Measurements from ENCODE around the gene CLDN14.

CLDN14 gene

DNA sequence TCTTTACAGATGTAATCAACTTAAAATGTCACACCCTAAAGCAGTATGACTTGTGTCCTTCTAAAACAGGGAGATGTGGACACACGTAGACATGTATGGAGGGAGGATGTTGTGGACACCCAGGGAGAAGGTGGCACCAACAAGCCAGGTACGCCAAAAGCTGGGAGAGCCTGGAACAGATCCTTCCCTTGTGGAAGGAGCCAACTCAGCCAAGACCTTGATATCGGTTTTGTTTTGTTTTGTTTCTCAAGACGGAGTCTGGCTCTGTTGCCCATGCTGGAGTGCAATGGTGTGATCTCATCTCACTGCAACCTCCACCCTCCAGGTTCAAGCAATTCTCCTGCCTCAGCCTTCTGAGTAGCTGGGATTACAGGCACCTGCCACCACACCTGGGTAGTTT, 49.1 kb downstream of the CLDN14 start:
- DNase-seq: no peak

DNA sequence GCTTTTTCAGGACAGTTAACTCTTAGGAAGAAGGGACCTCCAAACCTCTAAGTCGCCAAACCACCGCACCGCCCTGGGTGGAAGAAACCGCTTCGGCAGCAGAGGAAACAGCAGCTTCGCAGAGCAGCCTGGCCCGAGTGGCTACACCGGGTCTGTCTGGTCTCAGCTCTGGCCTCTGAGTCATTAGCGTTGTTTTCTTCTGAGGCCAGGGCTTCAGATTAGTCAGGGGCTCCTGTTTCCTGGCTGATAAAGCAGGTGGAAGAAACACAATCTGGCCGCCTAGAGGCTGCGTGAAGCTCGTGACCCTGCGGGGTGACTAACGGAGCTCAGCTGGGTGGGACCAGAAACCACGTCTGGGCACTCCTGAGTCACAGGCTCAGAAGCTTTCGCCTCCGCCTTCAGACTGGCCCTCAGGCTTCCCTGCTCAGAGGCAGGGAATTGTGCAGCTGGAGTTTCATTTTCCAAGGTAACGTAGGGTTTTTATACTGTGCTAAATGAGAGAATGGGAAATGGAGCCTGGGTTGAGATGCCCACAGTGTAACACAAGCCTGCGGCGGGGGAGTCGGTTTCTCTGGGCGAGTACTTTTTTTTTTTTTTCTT, 49.9 kb downstream of the CLDN14 start:
- DNase-seq: peak; percentile 82 to 87

DNA sequence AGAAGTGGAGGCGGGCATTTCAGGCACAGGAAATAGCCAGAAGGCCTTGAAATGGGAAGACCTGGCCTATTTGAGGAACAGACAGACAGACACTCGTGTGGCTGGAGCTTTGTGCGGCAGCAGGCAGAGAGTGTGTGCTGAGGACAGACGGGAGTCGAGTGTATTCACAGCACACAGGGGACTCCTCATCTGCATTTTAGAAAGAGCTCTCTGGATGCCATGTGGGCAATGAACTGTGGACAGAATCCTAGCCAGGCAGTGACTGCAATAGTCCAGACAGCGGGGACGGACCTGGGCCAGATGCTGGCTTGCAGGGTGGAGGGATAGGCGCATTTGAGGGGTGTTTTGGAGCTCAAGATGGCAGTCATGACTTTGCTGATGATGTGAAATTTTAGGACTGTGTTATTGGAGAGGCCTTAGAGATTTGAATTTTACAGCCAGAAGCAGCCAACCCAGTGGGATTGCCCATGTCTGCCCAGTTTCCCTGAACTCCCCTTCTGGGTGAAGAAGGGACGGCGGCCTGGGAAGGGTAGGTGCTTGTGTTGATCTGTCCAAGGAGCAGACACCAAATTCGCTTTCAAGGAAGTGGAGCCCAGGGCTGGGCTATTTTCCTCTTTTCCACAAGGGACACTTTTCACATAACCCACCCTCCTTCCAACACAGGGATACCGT, 51.0 kb downstream of the CLDN14 start:
- DNase-seq: no peak

DNA sequence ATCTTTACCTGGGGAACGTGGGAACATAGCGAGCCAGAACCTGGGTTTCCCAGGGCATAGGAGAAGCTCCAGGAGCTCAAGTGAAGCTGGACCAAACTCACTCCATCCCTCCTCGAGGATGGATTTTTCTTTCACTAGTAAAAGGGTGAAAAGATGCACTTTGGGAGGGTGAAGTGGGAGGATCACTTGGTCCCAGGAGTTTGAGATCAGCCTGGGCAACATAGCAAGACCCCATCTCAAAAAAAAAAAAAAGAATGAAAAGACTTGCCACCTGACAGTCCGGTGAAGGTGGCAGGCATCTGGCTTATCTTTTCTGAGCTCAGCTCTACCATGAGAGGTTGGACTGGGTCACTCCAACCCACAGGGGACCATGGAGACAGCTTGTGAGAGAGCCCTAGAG, 52.4 kb downstream of the CLDN14 start:
- no peak for DNase-seq

DNA sequence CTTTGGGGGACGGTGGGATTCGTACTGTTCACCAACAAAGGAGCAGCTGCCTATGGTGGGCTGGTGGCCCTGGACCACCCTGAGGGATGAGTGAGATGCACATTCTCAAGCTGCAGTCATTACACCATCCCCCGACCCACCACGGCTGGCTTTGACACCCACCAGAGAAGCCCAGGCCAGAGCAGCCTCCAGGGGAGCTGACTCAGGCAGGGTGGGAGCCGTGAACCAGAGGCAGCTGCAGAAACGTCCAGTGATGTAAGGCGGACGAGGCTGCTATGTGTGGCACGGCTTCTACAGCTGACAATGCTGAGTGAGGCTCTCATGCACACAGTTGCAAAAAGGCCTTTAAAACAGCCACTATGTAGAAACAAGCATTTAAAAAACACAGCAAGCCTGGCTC, 54.6 kb downstream of the CLDN14 start:
- no peak for DNase-seq

DNA sequence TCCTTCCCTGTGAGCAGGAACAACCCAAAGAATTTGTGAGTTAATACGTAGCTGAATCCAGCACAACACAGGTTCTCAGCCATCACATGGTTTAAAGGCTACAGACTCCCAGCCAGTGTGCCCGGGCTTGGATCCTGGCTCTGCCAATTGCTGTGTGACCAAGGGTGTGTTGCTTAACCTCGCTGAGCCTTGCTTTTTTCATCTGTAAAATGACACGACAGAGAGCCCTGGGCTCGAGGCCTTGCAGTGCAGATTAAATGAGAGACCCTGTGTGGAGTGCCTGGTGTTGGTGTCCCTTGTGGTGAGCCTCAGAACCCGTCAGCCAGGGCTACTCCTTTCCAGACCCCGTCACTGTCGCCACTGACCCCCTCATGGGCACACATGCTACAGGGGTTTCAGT, 55.3 kb downstream of the CLDN14 start:
- no peak for DNase-seq

DNA sequence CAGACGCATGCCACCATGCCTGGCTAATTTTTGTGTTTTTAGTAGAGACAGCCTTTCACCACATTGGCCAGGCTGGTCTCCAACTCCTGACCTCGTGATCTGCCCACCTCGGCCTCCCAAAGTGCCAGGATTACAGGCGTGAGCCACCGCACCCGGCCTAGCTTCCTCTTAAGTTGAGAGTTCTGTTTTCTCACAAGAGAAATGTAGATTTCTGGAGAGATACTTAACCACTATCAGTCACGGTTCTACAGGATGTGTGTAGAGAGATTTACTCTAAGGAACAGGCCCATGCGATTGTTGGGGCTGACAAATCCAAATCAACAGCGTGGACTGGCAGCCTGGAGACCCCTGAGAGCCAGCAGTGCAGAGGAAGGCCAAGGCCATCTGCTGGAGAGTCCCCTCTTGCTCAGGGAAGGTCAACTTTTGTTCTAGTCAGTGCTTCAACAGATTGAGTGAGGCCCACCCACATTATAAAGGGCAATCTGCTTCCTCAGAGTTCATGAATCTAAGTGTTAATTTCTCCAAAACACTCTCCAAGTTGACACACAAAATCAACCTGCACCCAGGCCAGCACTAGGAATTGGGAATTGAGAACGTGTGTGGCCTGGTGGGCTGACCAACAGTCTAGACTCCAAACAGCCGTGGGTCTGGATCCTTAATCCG, 56.0 kb downstream of the CLDN14 start:
- DNase-seq: no peak

DNA sequence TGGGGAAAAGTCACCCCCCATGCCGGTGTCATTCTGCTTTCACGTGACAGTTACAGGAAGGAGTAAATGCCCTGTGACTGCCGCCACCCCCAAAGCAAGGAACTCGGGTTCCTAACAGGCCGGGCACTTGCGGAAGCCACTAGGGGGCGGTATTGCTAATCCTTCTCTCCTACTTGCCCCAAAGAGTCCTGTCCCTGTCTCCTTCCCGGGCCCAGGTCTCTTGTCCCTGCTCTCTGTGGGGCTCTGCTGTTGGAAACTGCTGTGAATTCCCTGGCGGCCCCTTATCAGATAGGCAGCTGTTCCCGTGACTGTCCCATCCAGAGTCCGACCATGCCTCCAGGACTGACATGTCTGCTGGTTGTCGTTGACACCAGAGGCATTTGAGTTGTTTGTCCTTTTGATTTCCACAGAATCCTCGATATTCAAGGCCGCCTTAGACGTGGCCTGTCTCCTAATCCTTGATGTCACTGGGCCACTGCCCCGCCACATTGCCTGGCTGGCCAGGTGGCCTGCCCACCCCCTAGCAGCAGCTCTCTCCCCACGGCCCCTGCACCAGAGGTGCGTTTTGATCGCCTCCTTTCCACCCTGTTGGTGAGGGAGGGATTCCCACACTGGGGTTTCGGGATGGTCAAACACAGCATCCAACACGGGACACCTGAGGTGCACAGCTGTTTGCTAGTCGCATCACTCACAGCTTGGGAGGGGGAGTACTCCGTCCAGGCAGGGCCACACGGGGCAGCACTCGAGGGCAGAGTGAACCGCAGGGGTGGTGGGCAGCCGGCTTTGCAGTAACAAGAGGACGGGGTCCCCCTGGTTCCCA, 57.4 kb downstream of the CLDN14 start:
- peak; percentile 65 to 68 for DNase-seq

DNA sequence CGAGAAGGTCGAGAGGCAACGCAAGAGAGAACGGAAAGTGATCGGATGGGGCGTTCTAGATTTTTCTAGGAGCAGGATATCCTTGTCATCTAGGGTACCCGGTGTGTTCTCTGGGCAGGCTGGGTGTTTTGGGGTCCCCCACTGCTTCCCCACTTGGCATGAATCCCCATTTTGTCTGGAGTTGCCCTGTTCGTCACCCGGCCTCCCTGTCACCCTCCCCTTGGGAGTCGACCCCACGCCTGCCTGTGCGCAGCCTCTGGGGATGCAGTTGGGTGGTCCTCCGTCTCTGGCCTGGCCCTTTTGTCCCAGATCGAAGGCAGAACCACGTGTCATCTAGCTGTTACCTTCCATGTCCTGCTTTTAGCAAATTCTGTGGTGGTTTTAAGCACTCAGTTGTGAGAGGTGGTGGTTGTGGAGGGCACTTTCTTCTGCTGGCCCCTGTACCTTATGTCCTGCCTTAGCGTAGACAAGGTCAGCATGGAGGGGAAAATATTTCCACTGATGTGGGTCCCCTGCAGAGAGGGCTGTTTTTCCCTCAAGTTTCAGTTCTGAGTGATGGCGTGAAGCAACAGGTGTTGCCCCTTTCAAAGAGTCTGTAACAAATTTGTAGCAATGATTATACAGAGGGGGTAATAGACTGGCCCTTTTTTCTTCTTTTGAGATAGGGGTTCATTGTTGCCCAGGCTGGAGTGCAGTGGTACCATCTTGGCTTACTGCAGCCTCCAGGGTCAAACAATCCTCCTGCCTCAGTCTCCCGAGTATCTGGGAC, 59.2 kb downstream of the CLDN14 start:
- DNase-seq: no peak

DNA sequence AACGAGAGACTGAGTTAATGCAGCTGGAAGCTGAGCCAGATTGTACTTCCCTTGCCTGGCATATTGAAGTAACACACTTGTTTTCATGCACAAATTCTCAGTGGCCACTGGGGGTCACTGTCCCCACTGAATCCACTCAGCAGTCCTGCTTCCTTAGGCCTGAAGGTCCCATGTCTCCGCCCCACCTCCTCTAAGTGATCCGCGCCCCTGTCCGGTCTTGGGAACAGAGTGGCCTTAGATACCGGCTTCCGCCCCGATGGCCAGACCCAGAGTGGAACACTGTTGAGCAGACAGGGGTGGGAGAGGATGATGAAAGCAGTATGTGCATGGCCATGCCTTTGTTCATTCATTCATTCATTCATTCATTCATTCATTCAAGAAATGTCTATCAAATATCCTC, 59.9 kb downstream of the CLDN14 start:
- DNase-seq: peak; percentile 62 to 70

DNA sequence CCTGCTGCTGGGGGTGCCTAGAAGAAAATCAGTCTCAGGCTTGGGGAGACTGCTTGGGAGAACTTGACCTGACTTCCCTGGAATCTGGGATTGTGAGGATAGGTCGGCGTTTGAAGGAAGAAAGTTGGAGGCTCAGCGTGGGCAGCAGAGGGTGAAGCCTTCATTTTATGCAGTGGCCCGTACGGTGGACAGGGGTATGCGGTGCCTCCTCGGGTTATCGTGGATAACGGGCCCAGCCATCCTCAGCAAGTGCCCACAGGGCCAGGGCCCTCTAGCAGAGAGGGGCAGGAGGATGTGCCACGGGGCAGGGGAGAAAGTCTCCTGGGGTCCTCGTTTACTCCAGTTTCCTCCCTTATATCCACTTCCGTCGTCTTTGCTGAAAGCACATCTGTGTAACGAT, 60.7 kb downstream of the CLDN14 start:
- DNase-seq: no peak

DNA sequence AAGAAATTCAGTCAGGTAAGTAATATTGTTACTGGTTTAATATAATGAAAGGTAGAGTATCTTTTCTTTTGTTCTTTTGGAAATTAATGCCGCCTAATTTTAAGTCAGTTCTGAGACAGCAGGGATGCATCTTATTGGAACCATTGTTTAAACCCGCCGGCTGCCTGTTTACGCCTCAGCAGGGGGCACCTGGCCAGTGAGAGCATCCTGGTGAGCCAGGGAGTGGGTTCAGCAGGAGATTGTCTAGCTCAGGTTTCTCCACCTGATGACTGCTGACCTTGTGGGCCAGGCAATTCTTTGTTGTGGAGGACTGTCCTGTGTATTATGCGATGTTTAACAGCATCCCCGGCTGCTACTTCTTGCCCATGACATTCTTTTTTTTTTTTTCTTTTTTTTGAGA, 64.5 kb downstream of the CLDN14 start:
- DNase-seq: no peak

DNA sequence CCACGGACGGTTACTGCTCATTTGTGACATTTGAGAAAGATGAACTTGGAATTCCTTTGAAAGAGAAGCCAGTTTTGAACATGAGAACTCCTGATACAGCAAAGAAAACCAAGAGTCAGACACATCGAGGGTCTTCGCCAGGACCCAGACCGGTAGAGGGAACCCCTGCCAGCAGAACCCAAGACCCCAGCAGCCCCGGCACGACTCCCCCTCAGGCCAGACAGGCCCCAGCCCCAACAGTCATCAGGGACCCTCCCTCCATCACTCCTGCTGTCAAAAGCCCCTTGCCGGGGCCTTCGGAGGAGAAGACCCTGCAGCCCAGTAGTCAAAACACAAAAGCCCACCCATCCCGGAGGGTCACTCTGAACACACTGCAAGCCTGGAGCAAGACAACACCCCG, 67.0 kb downstream of the CLDN14 start:
- no peak for DNase-seq

DNA sequence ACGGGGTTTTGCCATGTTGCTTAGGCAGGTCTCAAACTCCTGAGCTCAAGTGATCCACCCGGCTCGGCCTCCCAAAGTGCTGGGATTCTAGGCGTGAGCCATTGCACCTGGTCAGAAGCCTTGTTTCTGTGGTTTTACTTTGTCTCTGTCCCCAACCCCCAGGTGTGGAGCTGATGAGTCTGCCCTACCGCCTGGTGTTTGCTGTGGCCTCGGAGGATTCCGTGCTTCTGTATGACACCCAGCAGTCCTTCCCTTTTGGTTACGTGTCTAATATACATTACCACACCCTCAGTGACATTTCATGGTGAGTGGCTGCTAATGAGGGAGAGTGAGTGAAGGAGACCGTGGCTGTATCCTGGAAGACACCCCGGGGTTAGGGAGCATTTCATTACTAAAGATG, 68.6 kb downstream of the CLDN14 start:
- no peak for DNase-seq

Data from activated T-cell treated with anti-CD3 and anti-CD28 coated beads, Interleukin-2, amount 50 U/mL, for 48 hours (primary cell).